DND-41 (cell line): ENCODE results near the gene SERPINI2.

Experiments used
- ATAC-seq: fragments of 200-7000 bp; cut with Tn5 transposase; 3 replicates; pipeline ENCODE4 v1.9.1; 2021; ENCODE audit warnings: low read depth; ENCODE audit not compliant: insufficient read depth
- DNase-seq: peaks from one replicate; pipeline ENCODE4 v3.0.0-alpha.2; 2020
- H2AFZ ChIP-seq: 2 replicates; pipeline ENCODE4 v1.6.0; 2012; ENCODE audit warnings: low read depth, low read length
- H3K27ac ChIP-seq: 2 replicates; pipeline ENCODE4 v1.5.1; 2012; ENCODE audit warnings: low read length, inconsistent platforms
- H3K27me3 ChIP-seq: fragments of 200-600 bp; sonication (generic); 2 replicates; pipeline ENCODE4 v1.6.0; 2012; ENCODE audit warnings: low read length, mild to moderate bottlenecking, inconsistent platforms; ENCODE audit not compliant: insufficient read depth, poor library complexity
- H3K36me3 ChIP-seq: 2 replicates; pipeline ENCODE4 v1.5.1; 2012; ENCODE audit warnings: low read length, inconsistent platforms; ENCODE audit not compliant: insufficient read depth
- H3K4me1 ChIP-seq: 2 replicates; pipeline ENCODE4 v1.5.1; 2012; ENCODE audit warnings: mild to moderate bottlenecking, low read length; ENCODE audit not compliant: insufficient read depth
- H3K4me2 ChIP-seq: 2 replicates; pipeline ENCODE4 v1.6.0; 2012; ENCODE audit warnings: mild to moderate bottlenecking, moderate library complexity, low read length, inconsistent platforms; ENCODE audit not compliant: insufficient read depth
- H3K4me3 ChIP-seq, 2 experiments: fragments of 200-600 bp in 1 of 2; shearing (Covaris generic) in 1 of 2; 2 replicates each; pipeline ENCODE4 v1.5.1; 2012 to 2016; ENCODE audit warnings: inconsistent platforms in 2 of 2, low read length in 2 of 2, mild to moderate bottlenecking in 2 of 2, low read depth in 1 of 2, moderate library complexity in 1 of 2
- H3K79me2 ChIP-seq: 2 replicates; pipeline ENCODE4 v1.6.0; 2012; ENCODE audit warnings: low read length, inconsistent platforms; ENCODE audit not compliant: insufficient read depth
- H3K9ac ChIP-seq: 2 replicates; pipeline ENCODE4 v1.6.0; 2012; ENCODE audit warnings: low read depth, mild to moderate bottlenecking, inconsistent platforms, low read length, moderate library complexity
- H3K9me3 ChIP-seq: 2 replicates; pipeline ENCODE4 v1.5.1; 2012; ENCODE audit warnings: low read length, moderate library complexity, mild to moderate bottlenecking, inconsistent platforms; ENCODE audit not compliant: insufficient read depth, severe bottlenecking
- H4K20me1 ChIP-seq: 2 replicates; pipeline ENCODE4 v1.6.0; 2012; ENCODE audit warnings: low read length; ENCODE audit not compliant: insufficient read depth
- CTCF ChIP-seq: IDR thresholded peaks from 2 replicates; pipeline ENCODE4 v1.5.1; 2012; ENCODE audit warnings: borderline replicate concordance, low read length, moderate library complexity, mild to moderate bottlenecking; ENCODE audit not compliant: poor library complexity, severe bottlenecking; ENCODE audit errors: extremely low read depth
- EZH2 ChIP-seq: IDR thresholded peaks from 3 replicates; pipeline ENCODE4 v1.6.1; 2012; ENCODE audit warnings: borderline replicate concordance, low read depth, mild to moderate bottlenecking, moderate library complexity, low read length, inconsistent platforms; ENCODE audit not compliant: severe bottlenecking

Gene SERPINI2

GRCh38 chr3:167480748-167481147 is 6.9 kb upstream of the SERPINI2 start:
- H3K36me3 ChIP-seq = no peaks in the 10 kb centered on the region
- TF ChIP-seq EZH2 (no peak), CTCF (no peak)
- DNase-seq (no peak), ATAC-seq (no peak)
- H3K27ac ChIP-seq = no peak overlapping the region
- no peaks in the 10 kb centered on the region for H3K9me3 ChIP-seq
- H3K9ac ChIP-seq = no peak overlapping the region
- H3K4me1 ChIP-seq = no peaks in the 10 kb centered on the region
- no peaks in the 10 kb centered on the region for H3K79me2 ChIP-seq
- no peak overlapping the region for H3K4me2 ChIP-seq
- no peak overlapping the region for H2AFZ ChIP-seq
- no peaks in the 10 kb centered on the region for H4K20me1 ChIP-seq
- no peaks in the 10 kb centered on the region for H3K27me3 ChIP-seq
- H3K4me3 ChIP-seq = no peak overlapping the region

DNA sequence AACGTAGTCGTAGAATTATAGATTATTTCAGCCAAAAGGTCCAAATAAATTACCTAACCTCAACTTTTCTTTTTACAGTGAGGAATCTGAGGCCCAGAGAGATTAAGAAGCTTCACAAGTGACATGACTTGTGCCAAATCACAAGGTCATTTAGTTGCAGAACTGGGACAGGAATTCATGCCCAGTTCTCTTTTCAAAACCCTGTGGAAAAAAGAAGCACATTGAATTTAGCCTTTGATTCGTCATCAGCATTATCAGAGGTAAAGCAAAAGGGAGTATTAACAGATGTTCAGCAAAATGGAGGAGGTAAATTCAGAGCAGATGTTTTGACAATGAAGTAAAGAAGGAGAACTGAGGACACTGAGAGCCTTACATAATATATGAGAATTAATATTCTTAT is 4.5 kb downstream of the SERPINI2 start:
- H3K79me2 ChIP-seq = no peaks in the 10 kb centered on the region
- H3K4me2 ChIP-seq = no peak overlapping the region
- H3K9ac ChIP-seq = no peak overlapping the region
- H3K36me3 ChIP-seq = no peaks in the 10 kb centered on the region
- H2AFZ ChIP-seq = no peak overlapping the region
- H3K27ac ChIP-seq = no peak overlapping the region
- H3K9me3 ChIP-seq = no peaks in the 10 kb centered on the region
- no peaks in the 10 kb centered on the region for H3K4me1 ChIP-seq
- no peak for TF ChIP-seq EZH2
- no peak for TF ChIP-seq CTCF
- no peak overlapping the region for H3K4me3 ChIP-seq
- H4K20me1 ChIP-seq = no peaks in the 10 kb centered on the region
- no peak for ATAC-seq
- no peak for DNase-seq
- no peaks in the 10 kb centered on the region for H3K27me3 ChIP-seq

DNA sequence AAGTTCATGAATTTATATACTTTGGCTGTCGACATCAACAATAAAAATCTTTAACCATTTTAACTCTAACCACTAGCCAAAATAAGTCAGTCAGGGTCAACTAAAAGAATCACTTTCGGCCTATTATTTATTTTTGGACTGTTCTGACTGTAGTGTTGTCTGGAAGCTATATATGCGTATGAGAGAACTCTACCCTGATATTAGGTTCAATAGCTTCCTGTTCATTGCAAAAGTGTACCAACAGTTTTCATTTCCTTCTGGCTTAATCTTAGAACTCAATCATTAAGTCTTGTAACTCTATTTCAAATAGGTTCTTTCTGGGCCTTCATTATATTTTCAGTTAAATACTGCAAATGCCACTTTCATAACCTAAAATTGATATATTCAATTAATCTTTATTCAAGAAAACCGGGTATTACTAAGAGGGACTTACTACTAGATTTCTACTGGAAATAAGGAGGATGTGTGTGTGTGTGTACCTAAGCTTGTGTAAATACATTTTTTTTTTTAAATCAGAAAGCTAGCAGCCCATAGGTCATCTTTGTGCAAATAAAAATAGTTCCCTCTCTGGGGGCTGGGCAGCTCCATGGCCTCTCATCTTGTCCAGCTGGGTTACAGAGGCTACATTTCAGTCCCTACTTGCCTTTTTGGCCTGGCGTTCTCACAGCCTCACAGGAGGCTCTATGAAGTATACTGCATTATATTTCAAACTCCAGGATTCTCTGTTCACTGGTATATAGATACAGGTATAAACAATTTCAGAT is 5.8 kb downstream of the SERPINI2 start:
- Histone ChIP-seq H3K27me3 (no peaks in the 10 kb centered on the region), H3K9ac (no peak overlapping the region), H3K9me3 (no peaks in the 10 kb centered on the region), H3K27ac (no peak overlapping the region), H4K20me1 (no peaks in the 10 kb centered on the region), H3K4me1 (no peaks in the 10 kb centered on the region), H3K36me3 (no peaks in the 10 kb centered on the region), H3K4me3 (no peak overlapping the region), H3K4me2 (no peak overlapping the region), H2AFZ (no peak overlapping the region), H3K79me2 (no peaks in the 10 kb centered on the region)
- no peak for ATAC-seq
- DNase-seq = no peak
- TF ChIP-seq EZH2 (no peak), CTCF (no peak)
